HUES6 (cell line): Measurements from ENCODE around the gene RIPK1.
"Not testable (repeated sequence)": the region's sequence is repeated elsewhere in the genome, so short reads cannot be mapped to it uniquely, and the experiment has no call there.

Experiments
- H3K27ac ChIP-seq: 2 replicates; pipeline ENCODE4 v1.7.0; 2013; ENCODE audit warnings: low read depth, mild to moderate bottlenecking, low read length, inconsistent platforms
- H3K27me3 ChIP-seq: 2 replicates; pipeline ENCODE4 v1.6.1; 2013; ENCODE audit warnings: low read length; ENCODE audit not compliant: control insufficient read depth, insufficient read depth
- H3K36me3 ChIP-seq: 2 replicates; pipeline ENCODE4 v1.6.1; 2013; ENCODE audit warnings: low read length; ENCODE audit not compliant: control insufficient read depth, insufficient read depth
- H3K4me1 ChIP-seq: 2 replicates; pipeline ENCODE4 v1.6.1; 2013; ENCODE audit warnings: low read length; ENCODE audit not compliant: control insufficient read depth, insufficient read depth
- H3K4me3 ChIP-seq: 2 replicates; pipeline ENCODE4 v1.5.1; 2013; ENCODE audit warnings: low read depth, low read length
- H3K9ac ChIP-seq: one replicate; pipeline ENCODE4 v1.6.1; 2013; ENCODE audit warnings: mild to moderate bottlenecking, low read length
- H3K9me3 ChIP-seq: 2 replicates; pipeline ENCODE4 v1.6.1; 2013; ENCODE audit warnings: low read depth, low read length; ENCODE audit not compliant: control insufficient read depth, insufficient read depth

RIPK1 gene

GRCh38 chr6:3068329-3069214, at the start of gene RIPK1:
TSS of gene RIPK1 (plus strand) at chr6:3068494. CDS start at chr6:3076824, 8,330 bp downstream.
- peak within 1 kb of the TSS; percentile 81 for H3K4me3 ChIP-seq
- H3K4me1 ChIP-seq, result peaks cover 17% of the 10 kb centered on the region
- peak within 1 kb of the TSS; percentile 95 for H3K27ac ChIP-seq
- H3K9me3 ChIP-seq, result peaks cover 19% of the 10 kb centered on the region; the same call in 1 of the 2 replicates
- peaks cover 8% of the 10 kb centered on the region; the same call in 1 of the 2 replicates for H3K36me3 ChIP-seq
- no peaks in the 10 kb centered on the region for H3K27me3 ChIP-seq
- peak within 1 kb of the TSS; percentile 93 for H3K9ac ChIP-seq

GRCh38 chr6:3019065-3019464, 49.2 kb upstream of the RIPK1 start:
- Histone ChIP-seq H3K4me1 (peaks cover 13% of the 10 kb centered on the region), H3K27me3 (no peaks in the 10 kb centered on the region), H3K9me3 (0 out of 2 replicates have a peak, but pooled peaks cover 2% of the 10 kb centered on the region), H3K9ac (no peak overlapping the region), H3K27ac (no peak overlapping the region), H3K4me3 (no peak overlapping the region), H3K36me3 (peaks cover 66% of the 10 kb centered on the region)

- Histone ChIP-seq H3K27me3 (no peaks in the 10 kb centered on the region), H3K4me1 (peaks cover 21% of the 10 kb centered on the region), H3K9me3 (0 out of 2 replicates have a peak, but pooled peaks cover 2% of the 10 kb centered on the region), H3K4me3 (no peak overlapping the region), H3K9ac (no peak overlapping the region), H3K36me3 (peaks cover 58% of the 10 kb centered on the region), H3K27ac (no peak overlapping the region)
These were observed 48.5 kb upstream of the RIPK1 start for GRCh38 chr6:3019749-3020320.

GRCh38 chr6:3020976-3021598, 47.2 kb upstream of the RIPK1 start:
- Histone ChIP-seq H3K36me3 (peaks cover 46% of the 10 kb centered on the region), H3K4me1 (peaks cover 23% of the 10 kb centered on the region)
- H3K27me3 ChIP-seq, H3K9ac ChIP-seq, H3K4me3 ChIP-seq, H3K27ac ChIP-seq, H3K9me3 ChIP-seq: not testable (repeated sequence)

GRCh38 chr6:3022765-3023662, 45.3 kb upstream of the RIPK1 start:
- peak overlapping the region; percentile 78 for H3K9ac ChIP-seq

GRCh38 chr6:3023663-3024483, 44.4 kb upstream of the RIPK1 start:
- peak overlapping the region; percentile 58 for H3K4me3 ChIP-seq
- H3K27ac ChIP-seq, result peak overlapping the region; percentile 63; the same call in 1 of the 2 replicates
- no peaks in the 10 kb centered on the region for H3K27me3 ChIP-seq
- H3K4me1 ChIP-seq, result peaks cover 23% of the 10 kb centered on the region
- 0 out of 2 replicates have a peak, but pooled peaks cover 2% of the 10 kb centered on the region for H3K9me3 ChIP-seq
- H3K36me3 ChIP-seq, result peaks cover 22% of the 10 kb centered on the region
- H3K9ac ChIP-seq, result peak overlapping the region; percentile 78

More at GRCh38 chr6:3022765-3023662, 45.3 kb upstream of the RIPK1 start:
- peak overlapping the region; percentile 63; the same call in 1 of the 2 replicates for H3K27ac ChIP-seq
- H3K4me3 ChIP-seq, result peak overlapping the region; percentile 58
- 0 out of 2 replicates have a peak, but pooled peaks cover 2% of the 10 kb centered on the region for H3K9me3 ChIP-seq
- H3K27me3 ChIP-seq, result no peaks in the 10 kb centered on the region
- H3K4me1 ChIP-seq, result peaks cover 23% of the 10 kb centered on the region
- H3K36me3 ChIP-seq, result peaks cover 28% of the 10 kb centered on the region

- Histone ChIP-seq H3K9ac (no peak overlapping the region), H3K27me3 (no peaks in the 10 kb centered on the region), H3K27ac (no peak overlapping the region), H3K9me3 (no peaks in the 10 kb centered on the region), H3K4me3 (no peak overlapping the region), H3K4me1 (peaks cover 23% of the 10 kb centered on the region), H3K36me3 (no peaks in the 10 kb centered on the region; the same call in 1 of the 2 replicates)
These were observed 41.3 kb upstream of the RIPK1 start for GRCh38 chr6:3026791-3027626.

- not testable (repeated sequence) for H3K36me3 ChIP-seq, H3K4me3 ChIP-seq, H3K9me3 ChIP-seq, H3K27ac ChIP-seq, H3K9ac ChIP-seq, H3K27me3 ChIP-seq
- peaks cover 19% of the 10 kb centered on the region for H3K4me1 ChIP-seq
These were observed 40.1 kb upstream of the RIPK1 start for GRCh38 chr6:3028156-3028555.

- Histone ChIP-seq H3K9me3 (peaks cover 4% of the 10 kb centered on the region; the same call in 1 of the 2 replicates), H3K27me3 (no peaks in the 10 kb centered on the region), H3K36me3 (no peaks in the 10 kb centered on the region), H3K9ac (no peak overlapping the region), H3K4me1 (no peaks in the 10 kb centered on the region; the same call in 1 of the 2 replicates), H3K4me3 (no peak overlapping the region), H3K27ac (no peak overlapping the region)
These were observed 36.2 kb upstream of the RIPK1 start for GRCh38 chr6:3031857-3032640.
